NCI-H526 treated with DMSO at 0.1 percent for 48 hours (cell line): ENCODE data around the gene USP20.
A peak's percentile ranks its signal among the peaks of the same experiment; 100 is the strongest.

Experiments
- DNase-seq: peaks from one replicate; lab custom pipeline; 2025; lab: John Stamatoyannopoulos, UW

Gene USP20

DNA sequence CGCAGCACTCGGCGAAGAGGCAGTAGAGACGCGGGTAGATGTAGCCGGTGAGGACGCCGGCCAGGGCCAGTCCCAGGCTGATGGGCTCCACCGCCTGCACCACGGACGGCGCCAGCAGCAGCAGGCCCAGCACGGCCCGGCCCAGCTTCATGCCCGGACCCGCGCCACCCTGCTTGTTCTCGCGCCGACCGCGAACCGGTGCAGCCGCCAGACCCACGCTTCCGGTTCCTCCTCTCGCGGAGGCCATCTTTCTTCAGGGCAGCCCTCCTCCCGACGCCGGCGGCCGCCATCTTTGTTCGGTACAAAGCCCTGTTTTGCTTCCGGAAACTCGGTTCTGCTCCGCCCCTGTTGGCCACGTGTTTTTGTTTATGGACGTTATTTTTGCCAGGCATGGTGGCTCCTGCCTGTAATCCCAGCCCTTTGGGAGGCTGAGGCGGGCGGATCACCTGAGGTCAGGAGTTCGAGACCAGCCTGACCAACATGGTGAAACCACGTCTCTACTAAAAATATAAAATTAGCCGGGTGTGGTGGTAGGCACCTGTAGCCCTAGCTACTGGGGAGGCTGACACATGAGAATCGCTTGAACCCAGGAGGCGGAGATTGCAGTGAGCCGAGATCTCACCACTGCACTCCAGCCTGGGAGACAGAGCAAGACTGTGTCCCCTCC is 11.2 kb upstream of the USP20 start, which contains the start of gene TOR1A:
TOR1A (minus strand) TSS at position 202 of the 667 bp plus-strand sequence; CDS start at position 151, 51 bp downstream.
- peak; percentile 84 for DNase-seq

- no peak for DNase-seq
These were observed 8.9 kb upstream of the USP20 start for GRCh38 chr9:129826344-129826743.

DNA sequence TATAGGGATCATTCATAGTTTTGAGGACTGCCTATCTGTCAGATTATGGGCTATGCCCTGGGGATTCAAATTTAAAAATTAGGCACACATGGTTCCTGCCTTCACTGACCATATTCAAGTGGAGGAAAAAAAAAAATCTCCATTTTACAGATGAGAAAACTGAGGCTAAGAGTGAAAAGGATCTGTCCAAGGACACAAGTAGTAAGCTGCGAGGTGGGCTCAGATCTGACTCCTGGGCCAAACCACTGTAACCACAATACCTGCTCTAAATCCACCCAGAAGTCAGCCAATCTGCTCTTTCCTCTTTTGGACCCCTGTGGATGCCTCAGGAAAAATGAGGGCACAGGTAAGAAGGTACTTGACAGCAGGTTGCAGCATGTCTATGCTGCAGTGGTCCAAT is 8.5 kb upstream of the USP20 start:
- DNase-seq, result no peak

- no peak for DNase-seq
These were observed 7.2 kb upstream of the USP20 start for GRCh38 chr9:129828051-129828450.

- no peak for DNase-seq
These were observed 6.3 kb upstream of the USP20 start for GRCh38 chr9:129828969-129829368.

GRCh38 chr9:129832982-129833381 is 2.3 kb upstream of the USP20 start:
- no peak for DNase-seq

DNA sequence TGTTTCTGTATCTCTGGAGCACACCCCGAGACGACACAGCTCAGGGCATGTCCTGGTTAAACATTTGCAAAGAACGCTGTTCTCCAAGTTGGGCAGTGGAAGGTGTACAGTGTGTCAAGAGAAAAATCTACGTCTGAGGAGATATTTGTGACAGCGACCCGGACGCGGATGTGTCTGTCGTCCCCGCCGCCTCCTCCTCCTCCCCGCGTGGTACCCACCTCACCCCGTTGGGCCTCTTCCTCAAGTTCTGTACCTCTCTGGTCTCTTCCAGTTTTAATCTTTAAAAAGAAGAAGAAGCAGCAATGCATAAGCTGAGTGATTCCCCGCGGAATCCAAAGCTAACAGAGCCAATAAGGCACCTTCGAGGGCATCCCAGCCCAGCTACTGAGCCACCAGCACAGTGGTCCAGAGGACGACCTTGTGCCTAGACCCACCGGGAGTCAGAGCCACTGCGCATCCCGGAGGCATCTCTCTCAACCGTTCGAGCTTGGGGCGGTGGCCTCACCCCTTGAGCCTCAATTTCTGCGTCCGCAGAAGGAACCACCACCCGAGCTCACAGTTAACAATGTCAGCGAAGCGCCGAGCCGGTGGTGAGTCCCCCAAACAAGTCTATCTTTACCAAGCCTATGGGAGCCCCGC is 650 bp upstream of the USP20 start:
- no peak for DNase-seq

- DNase-seq, result no peak
These were observed 584 bp downstream of the USP20 start for GRCh38 chr9:129835860-129836223.

DNA sequence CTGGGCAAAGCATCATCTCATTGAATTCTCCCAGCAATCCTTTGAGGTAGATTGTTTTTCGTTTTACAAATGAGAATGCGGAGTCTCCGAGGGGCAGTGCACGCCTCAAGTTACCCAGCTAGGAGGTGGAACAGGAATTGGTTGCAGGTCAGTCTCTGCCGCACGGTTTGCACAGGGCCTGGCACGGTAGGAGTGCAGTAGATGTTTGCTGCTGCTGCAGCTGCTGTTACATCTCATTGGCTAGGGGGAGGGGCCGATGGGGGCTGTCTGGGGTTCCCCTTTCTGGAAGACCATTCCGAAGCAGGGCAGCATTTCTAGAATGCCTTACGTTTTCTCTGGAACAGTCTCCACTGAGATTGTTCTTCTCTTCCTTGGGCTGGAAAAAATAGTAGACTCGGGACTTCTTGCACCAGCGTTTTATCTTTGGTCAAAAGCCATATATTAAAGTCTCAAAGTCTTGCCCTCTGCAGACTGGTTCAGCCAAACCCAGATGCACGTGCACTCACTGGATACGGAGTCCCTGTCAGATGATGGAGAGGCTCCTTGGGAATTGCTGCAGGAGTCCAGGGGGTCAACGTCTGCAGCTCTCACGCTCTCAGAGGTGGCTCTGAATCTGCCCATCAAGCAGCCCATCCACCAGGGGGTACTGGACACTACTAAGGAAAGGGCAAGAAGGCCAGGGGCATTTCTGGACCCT is 1.2 kb downstream of the USP20 start:
- DNase-seq, result no peak

- DNase-seq, result no peak
These were observed 3.5 kb downstream of the USP20 start for GRCh38 chr9:129838707-129839259.

DNA sequence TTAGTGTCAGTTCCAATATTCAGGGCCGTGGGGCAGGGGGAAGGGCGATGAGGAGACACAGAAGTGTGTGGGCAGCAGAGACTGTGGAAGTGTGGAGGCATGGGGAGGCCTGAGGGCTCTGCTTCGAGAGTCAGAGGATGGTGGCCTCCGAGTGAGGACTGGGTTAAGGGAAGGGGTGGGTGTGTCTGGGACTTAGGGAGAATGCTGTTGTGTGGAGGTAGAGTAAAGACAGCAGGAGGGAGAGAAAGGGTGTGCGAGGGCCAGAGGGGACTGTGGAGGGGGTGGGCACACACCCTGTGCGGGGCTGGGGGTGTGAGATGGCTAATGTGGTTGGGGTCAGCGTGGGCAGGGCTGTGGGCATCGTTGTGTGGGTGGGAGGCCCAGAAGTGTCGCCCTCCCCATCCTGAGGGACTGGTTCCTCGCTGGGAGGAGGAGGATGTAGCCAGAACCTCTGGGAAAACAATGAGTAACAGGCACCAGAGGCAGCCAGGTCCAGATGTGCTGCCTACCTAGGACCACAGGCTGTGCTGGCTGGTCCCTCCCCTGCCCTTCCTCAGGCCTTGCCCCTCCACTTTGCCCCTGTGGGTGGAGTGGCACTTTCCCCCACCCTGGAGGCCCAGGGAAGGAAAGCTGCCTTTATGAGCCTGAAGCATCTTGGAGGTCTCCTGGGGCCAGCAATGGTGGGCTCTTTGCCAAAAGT is 4.2 kb downstream of the USP20 start:
- no peak for DNase-seq

GRCh38 chr9:129840034-129840433 is 4.8 kb downstream of the USP20 start:
- DNase-seq, result no peak

- no peak for DNase-seq
These were observed 5.8 kb downstream of the USP20 start for GRCh38 chr9:129841071-129841470.

GRCh38 chr9:129845373-129845772 is 10.1 kb downstream of the USP20 start:
- no peak for DNase-seq

DNA sequence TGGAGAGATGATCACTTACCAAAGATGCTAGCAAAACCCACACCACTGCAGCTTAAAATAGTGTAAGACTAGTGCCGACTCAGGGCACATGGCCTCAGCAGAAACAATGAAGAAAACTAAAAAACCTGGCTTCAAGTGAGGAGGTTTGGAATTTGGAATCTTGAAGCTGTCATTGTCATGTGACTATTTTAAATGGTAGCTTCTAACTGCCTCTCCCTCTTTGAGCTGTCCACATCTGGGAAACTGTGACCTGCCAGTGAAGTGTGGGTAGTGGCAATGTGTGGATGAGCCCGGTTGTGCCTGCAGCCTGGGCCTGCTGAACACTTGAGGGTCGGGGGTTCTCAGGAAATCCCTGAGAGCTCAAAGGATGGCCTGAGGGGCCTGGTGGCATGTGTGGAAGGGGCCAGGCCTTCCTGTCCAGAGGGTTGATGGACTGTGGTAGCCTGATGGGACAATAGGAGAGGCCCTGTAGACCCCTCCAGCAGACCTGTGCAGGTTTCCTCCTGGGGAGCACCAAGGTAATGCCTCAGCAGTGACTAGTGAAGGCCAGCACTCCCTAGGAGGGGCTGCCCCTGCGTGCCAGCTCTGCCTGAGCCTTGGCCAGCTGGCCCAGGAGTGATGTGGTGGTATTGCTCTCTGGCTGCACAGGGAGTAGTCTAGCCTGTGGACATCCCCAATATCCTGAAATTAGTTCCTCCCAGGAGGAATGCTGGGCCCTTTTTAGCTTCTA is 13.6 kb downstream of the USP20 start:
- no peak for DNase-seq

DNA sequence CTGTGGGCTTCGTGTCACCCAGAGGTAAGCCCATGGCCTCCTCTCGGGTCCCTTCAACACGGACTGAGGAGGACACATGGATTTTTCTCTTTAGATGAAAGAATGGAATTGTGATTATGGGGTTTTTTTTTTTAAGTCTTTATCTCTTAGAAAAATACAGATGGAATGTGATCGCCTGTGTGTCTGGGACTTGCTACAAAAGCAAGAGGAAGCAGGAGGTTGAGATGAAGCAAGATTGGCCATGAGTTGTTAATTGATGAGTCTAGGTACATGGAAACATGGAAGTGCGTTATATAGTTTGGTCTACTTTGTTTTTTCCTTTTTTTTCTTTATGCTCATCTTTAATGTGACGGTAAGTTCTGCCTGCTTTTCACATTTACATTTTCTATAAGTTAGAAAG is 14.6 kb downstream of the USP20 start:
- DNase-seq, result no peak

DNA sequence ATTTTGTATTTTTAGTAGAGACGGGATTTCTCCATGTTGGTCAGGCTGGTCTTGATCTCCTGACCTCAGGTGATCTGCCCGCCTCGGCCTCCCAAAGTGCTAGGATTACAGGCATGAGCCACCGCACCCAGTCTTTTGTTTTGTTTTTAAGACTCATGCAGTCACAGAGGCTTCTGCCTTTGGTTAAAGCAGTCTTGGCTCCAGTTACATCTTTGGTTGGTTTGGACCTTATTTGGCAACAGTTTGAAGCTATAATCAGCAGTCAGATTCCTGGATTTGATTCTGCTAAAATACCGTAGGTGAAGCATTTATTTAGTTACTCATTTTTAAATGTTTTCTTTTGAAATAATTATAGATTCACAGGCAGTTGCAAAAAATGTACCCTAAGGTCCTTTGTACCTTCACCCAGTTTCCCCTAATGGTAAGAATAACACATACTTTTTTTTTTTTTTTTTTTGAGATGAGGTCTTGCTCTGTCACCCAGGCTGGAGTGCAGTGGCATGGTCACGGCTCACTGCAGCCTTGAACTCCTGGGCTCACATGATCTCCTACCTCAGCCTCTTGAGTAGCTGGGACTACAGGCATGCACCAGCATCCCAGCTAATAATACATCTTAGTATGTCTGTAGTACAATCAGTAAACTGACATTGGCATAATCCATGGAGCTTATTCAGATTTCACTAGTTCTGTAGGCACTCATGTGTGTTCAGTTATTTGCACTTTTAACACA is 15.7 kb downstream of the USP20 start:
- no peak for DNase-seq

GRCh38 chr9:129851821-129852220 is 16.6 kb downstream of the USP20 start:
- no peak for DNase-seq

DNA sequence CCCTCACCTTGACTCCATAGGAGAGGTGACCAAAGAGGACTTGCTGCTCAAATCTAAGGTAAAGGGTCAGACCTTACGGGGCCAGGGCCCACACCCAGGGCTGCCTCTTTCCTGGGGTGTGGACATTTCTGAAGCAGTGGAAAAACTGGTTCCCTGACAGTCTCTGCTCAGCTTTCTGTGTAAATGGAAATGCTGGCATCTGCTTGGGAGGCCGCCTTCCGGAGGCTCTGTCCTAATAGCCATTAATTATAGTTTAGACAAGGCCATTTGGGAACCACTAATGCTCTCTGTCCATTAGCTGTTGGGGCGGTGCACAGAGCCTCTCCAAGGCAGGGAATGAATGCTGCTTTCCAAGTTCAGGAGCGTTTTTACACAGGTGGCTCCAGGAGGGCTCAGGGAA is 17.3 kb downstream of the USP20 start:
- DNase-seq, result no peak

DNA sequence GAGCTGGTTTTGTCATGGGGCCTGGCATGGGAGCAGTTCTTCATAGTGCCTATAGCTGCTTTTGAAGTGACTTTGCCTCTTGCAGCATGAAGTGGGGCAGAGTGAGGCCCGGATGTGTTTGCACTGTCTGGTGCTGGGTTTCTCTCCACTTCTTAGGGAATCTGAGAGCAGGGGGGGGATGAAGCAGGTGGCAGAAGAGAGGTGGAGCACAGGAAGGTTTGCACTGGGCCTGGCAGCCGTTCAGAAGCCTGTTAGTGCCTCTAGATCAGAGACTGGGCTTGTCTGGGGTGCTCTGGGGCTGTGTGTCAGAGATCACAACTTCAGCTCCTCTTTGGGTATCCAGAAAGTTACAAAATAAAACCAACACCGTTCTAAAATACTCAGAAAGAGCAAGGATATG is 18.4 kb downstream of the USP20 start:
- no peak for DNase-seq

DNA sequence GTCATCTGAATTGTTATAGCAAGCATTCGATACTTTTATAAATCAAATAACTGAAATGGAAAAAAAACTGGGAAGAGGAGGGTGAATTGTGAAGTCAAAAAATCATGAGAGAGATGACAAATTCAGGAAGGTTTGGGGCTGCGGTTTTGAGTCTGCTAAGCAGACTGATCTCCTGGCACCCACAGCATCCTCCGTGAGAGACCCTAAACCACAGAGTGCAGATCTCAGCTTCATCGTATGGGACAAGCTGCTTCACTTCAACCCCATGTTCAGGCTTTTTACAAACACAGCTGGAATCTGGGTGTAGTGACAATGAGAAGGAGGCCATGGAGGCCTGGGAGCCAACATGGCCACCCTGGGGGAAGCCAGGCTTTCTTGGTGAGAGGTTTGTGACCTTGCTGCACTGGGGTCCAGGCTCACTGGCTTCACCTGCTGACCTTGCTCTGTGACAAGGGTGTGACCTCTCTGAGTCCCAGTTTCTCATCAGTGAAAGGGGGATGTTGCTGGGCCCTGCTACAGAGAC is 19.4 kb downstream of the USP20 start:
- no peak for DNase-seq
